ENCODE data around the gene RTL10. TPM values are rescaled to one million over a fixed set of nuclear protein-coding genes. Genes with fewer than 3 reads are reported as not detected.

The RTL10 gene
- total RNA-seq, 1 experiment from 2014 or later: 24.4 TPM

DNA sequence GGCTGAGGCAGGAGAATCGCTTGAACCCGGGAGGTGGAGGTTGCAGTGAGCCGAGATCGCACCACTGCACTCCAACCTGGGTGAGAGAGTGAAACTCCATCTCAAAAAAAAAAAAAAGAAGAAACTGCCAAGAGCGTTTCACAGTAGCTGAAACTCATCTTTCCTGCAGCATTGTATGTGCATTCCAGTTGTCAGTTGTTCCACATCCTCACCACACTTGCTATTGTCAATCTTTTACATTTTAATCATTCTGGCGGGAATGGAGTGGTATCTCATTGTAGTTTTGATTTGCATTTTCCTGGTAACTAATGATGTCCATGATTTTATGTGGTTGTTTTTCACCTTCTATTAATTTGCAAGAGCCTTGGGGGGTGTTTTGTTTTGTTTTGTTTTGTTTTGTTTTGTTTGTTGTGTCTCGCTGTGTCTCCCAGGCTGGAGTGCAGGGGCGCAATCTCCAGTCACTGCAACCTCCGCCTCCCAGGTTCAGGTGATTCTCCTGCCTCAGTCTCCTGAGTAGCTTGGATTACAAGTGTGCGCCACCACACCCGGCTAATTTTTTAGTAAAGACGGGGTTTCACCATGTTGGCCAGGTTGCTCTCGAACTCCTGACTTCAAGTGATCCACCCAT, 8.1 kb upstream of the RTL10 start:
- H2BK15ac ChIP-seq (ENCODE audit: low read depth, low read length): no peak overlapping the region
- no peaks in the 10 kb centered on the region for H3K9me3 ChIP-seq (ENCODE audit: control insufficient read depth, low read depth, low read length)
- no peak overlapping the region for H3T11ph ChIP-seq (ENCODE audit: low read length)
- no peak overlapping the region for H4K91ac ChIP-seq (ENCODE audit: insufficient read length, low read depth, low read length)
- no peak overlapping the region for H2BK5ac ChIP-seq (ENCODE audit: insufficient read length, low read length)
- no peaks in the 10 kb centered on the region for H3K79me1 ChIP-seq (ENCODE audit: insufficient read depth, low read depth, low read length, poor library complexity, severe bottlenecking)
- H4K8ac ChIP-seq (replicated peaks; ENCODE audit: insufficient read length, low read depth, low read length): no peak overlapping the region
- no peaks in the 10 kb centered on the region for H3K36me3 Mint-ChIP-seq (ENCODE audit: insufficient read depth in 1 of 3, low read depth in 3 of 3)
- no peaks in the 10 kb centered on the region for H3K27me3 ChIP-seq (ENCODE audit: insufficient read depth, low read length)
- no peak overlapping the region for H4K5ac ChIP-seq (ENCODE audit: insufficient read length, low read depth, low read length)
- no peak overlapping the region for H2BK12ac ChIP-seq (ENCODE audit: insufficient read length, low read depth, low read length)
- no peak overlapping the region for H3K4ac ChIP-seq (ENCODE audit: low read depth, low read length)
- H3K4me3 Mint-ChIP-seq: no peak overlapping the region
- no peak overlapping the region for H2AFZ ChIP-seq (ENCODE audit: low read length)
- WGBS (ENCODE audit: extremely low coverage, insufficient read length, low lambda C conversion rate): no CpG with 5 or more reads among the region's 13 CpGs
- no peak overlapping the region for H3K27ac ChIP-seq (ENCODE audit: insufficient read length, low read depth, low read length)
- no peaks in the 10 kb centered on the region for H3K9me3 Mint-ChIP-seq
- no peak overlapping the region for H2BK120ac ChIP-seq (ENCODE audit: low read depth, low read length, poor library complexity, severe bottlenecking)
- H3K23ac ChIP-seq (ENCODE audit: insufficient read length, low read depth, low read length): no peak overlapping the region
- no peak overlapping the region for H2AK5ac ChIP-seq (ENCODE audit: insufficient read length, low read length)
- H3K4me1 ChIP-seq (ENCODE audit: insufficient read depth, low read length): no peaks in the 10 kb centered on the region
- H3K56ac ChIP-seq (ENCODE audit: insufficient read length, low read depth, low read length): no peak overlapping the region
- DNase-seq: no peak
- H3K18ac ChIP-seq (ENCODE audit: insufficient read length, low read depth, low read length): no peak overlapping the region
- no peaks in the 10 kb centered on the region for H4K20me1 ChIP-seq (ENCODE audit: control insufficient read depth, insufficient read depth, insufficient read length)
- no peak overlapping the region for H3K9ac ChIP-seq (ENCODE audit: extremely low read depth, insufficient read length, low read length)
- no peaks in the 10 kb centered on the region; the same call in 1 of the 2 replicates for H3K27me3 Mint-ChIP-seq (ENCODE audit: low read depth)
- H3K79me2 ChIP-seq (ENCODE audit: insufficient read depth, low read length): no peaks in the 10 kb centered on the region
- H3K14ac ChIP-seq (ENCODE audit: insufficient read depth, low read length): no peak overlapping the region
- no peaks in the 10 kb centered on the region for H3K23me2 ChIP-seq (ENCODE audit: insufficient read length, low read depth, low read length, poor library complexity, severe bottlenecking)
- TF ChIP-seq, protein P1, sequence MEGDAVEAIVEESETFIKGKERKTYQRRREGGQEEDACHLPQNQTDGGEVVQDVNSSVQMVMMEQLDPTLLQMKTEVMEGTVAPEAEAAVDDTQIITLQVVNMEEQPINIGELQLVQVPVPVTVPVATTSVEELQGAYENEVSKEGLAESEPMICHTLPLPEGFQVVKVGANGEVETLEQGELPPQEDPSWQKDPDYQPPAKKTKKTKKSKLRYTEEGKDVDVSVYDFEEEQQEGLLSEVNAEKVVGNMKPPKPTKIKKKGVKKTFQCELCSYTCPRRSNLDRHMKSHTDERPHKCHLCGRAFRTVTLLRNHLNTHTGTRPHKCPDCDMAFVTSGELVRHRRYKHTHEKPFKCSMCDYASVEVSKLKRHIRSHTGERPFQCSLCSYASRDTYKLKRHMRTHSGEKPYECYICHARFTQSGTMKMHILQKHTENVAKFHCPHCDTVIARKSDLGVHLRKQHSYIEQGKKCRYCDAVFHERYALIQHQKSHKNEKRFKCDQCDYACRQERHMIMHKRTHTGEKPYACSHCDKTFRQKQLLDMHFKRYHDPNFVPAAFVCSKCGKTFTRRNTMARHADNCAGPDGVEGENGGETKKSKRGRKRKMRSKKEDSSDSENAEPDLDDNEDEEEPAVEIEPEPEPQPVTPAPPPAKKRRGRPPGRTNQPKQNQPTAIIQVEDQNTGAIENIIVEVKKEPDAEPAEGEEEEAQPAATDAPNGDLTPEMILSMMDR (conservative IDR thresholded peaks at IDR 0.05): no peak
- H3K4me2 ChIP-seq (ENCODE audit: insufficient read depth, insufficient read length, low read length): no peak overlapping the region
- no peak overlapping the region for H3K27ac Mint-ChIP-seq
- peaks cover 12% of the 10 kb centered on the region in 2 experiments for H3K4me1 Mint-ChIP-seq
- no peak overlapping the region for H2BK20ac ChIP-seq (ENCODE audit: low read depth, low read length, poor library complexity, severe bottlenecking)

Data from H9 (cell line).